Keratinocyte (primary cell): ENCODE results near the gene SPHK2. TPM values are rescaled to one million over a fixed set of nuclear protein-coding genes. Genes with fewer than 3 reads are reported as not detected.

Experiments used
- DNase-seq: peaks from one replicate; pipeline ENCODE4 v3.0.0-alpha.2; 2011; ENCODE audit warnings: low read depth, missing footprints, low spot score
- FAIRE-seq: peaks from 2 replicates; lab custom pipeline; 2011; peaks lifted over from hg19 to GRCh38; lab: Jason Lieb, UNC
- H2AFZ ChIP-seq: 2 replicates; pipeline ENCODE4 v1.6.0; 2012; ENCODE audit warnings: low read length, control low read depth, inconsistent platforms; ENCODE audit not compliant: control insufficient read depth
- H3K27ac ChIP-seq: 2 replicates; pipeline ENCODE4 v1.5.1; 2011; ENCODE audit warnings: low read length; ENCODE audit not compliant: control insufficient read depth, insufficient read depth
- H3K27me3 ChIP-seq: 3 replicates; pipeline ENCODE4 v1.6.0; 2011; ENCODE audit warnings: low read length; ENCODE audit not compliant: control insufficient read depth, insufficient read depth; ENCODE audit errors: extremely low read depth
- H3K36me3 ChIP-seq, 2 experiments: 2 replicates in 1 of 2; 3 replicates in 1 of 2; pipeline ENCODE4 v1.5.1; 2011; ENCODE audit warnings: low read length in 2 of 2, mild to moderate bottlenecking in 1 of 2; ENCODE audit not compliant: control insufficient read depth in 2 of 2, insufficient read depth in 2 of 2; ENCODE audit errors: extremely low read depth in 1 of 2
- H3K4me1 ChIP-seq: 3 replicates; pipeline ENCODE4 v1.5.1; 2011; ENCODE audit warnings: low read length; ENCODE audit not compliant: control insufficient read depth, insufficient read depth; ENCODE audit errors: extremely low read depth
- H3K4me2 ChIP-seq: 3 replicates; pipeline ENCODE4 v1.6.0; 2011; ENCODE audit warnings: low read depth, low read length; ENCODE audit not compliant: control insufficient read depth, insufficient read depth; ENCODE audit errors: extremely low read depth
- H3K4me3 ChIP-seq, 3 experiments: fragments of 200-600 bp in 1 of 3; sonication (generic) in 1 of 3; 2 replicates in 2 of 3; 3 replicates in 1 of 3; pipeline ENCODE4 v1.5.1; 2011 to 2016; ENCODE audit warnings: low read length in 3 of 3, mild to moderate bottlenecking in 3 of 3, control low read depth in 2 of 3, inconsistent platforms in 1 of 3, low read depth in 1 of 3, mixed read lengths in 1 of 3, mixed run types in 1 of 3, moderate library complexity in 1 of 3; ENCODE audit not compliant: control insufficient read depth in 2 of 3, insufficient read depth in 2 of 3; ENCODE audit errors: extremely low read depth in 1 of 3
- H3K79me2 ChIP-seq: 2 replicates; pipeline ENCODE4 v1.6.0; 2012; ENCODE audit warnings: low read length; ENCODE audit not compliant: control insufficient read depth, insufficient read depth
- H3K9ac ChIP-seq: 3 replicates; pipeline ENCODE4 v1.6.0; 2011; ENCODE audit warnings: low read length; ENCODE audit not compliant: control insufficient read depth, insufficient read depth; ENCODE audit errors: extremely low read depth
- H3K9me1 ChIP-seq: 3 replicates; pipeline ENCODE4 v1.6.0; 2011; ENCODE audit warnings: low read length; ENCODE audit not compliant: control insufficient read depth, insufficient read depth; ENCODE audit errors: extremely low read depth
- H3K9me3 ChIP-seq: 2 replicates; pipeline ENCODE4 v1.5.1; 2012; ENCODE audit warnings: low read depth, low read length; ENCODE audit not compliant: control insufficient read depth
- H4K20me1 ChIP-seq: 3 replicates; pipeline ENCODE4 v1.6.0; 2011; ENCODE audit warnings: low read length; ENCODE audit not compliant: control insufficient read depth, insufficient read depth; ENCODE audit errors: extremely low read depth
- CTCF ChIP-seq, 3 experiments: IDR thresholded peaks in 1 of 3; conservative IDR thresholded peaks in 1 of 3; optimal IDR thresholded peaks in 1 of 3; 2 replicates in 2 of 3; 3 replicates in 1 of 3; pipeline versions ENCODE3 to v1.5.1; 2011; ENCODE audit warnings: low read length in 3 of 3, mild to moderate bottlenecking in 3 of 3, moderate library complexity in 2 of 3, control low read depth in 1 of 3, inconsistent platforms in 1 of 3; ENCODE audit not compliant: insufficient read depth in 2 of 3; ENCODE audit errors: extremely low read depth in 1 of 3
- EZH2 ChIP-seq: IDR thresholded peaks from one replicate; pipeline ENCODE4 v1.6.1; 2012; ENCODE audit warnings: inconsistent platforms, mild to moderate bottlenecking, low read length, moderate library complexity
- dilution Hi-C: fragments of 300-500 bp; cut with MboI; formaldehyde crosslinking; loops from one replicate; pipeline ENCODE4 v1.7.0; 2020; ENCODE audit warnings: low sequenced_read_pairs; ENCODE audit not compliant: extremely low pct_ligation_motif_present
- polyA plus RNA-seq, 5 experiments: library from polyadenylated mRNA; depleted of rRNA in 3 of 5; stranded (reverse) in 3 of 5; stranded (forward) in 1 of 5; unstranded in 1 of 5; fragments of >200 nt; gene quantifications; 1 replicate in 1 of 5; 2 replicates in 3 of 5; 3 replicates in 1 of 5; pipeline versions ENCODE4 v1.2.1 to v1.2.3, GENCODE V29; 2011 to 2012; ENCODE audit warnings: missing spikeins in 2 of 5, low read depth in 1 of 5, low replicate concordance in 1 of 5

Gene SPHK2
- polyA plus RNA-seq, 1 donor (not counting 4 experiments of a cell fraction or from before 2014, with no cell fraction given) = 2.8 TPM

- H2AFZ ChIP-seq = no peak overlapping the region
- no peaks in the 10 kb centered on the region for H3K36me3 ChIP-seq
- H3K4me3 ChIP-seq = no peak overlapping the region
- no peaks in the 10 kb centered on the region for H3K79me2 ChIP-seq
- no peaks in the 10 kb centered on the region for H4K20me1 ChIP-seq
- H3K9me1 ChIP-seq = no peaks in the 10 kb centered on the region
- TF ChIP-seq CTCF (optimal IDR thresholded peaks at IDR 0.05 in 1 of 3, IDR thresholded peaks at IDR 0.05 in 1 of 3, conservative IDR thresholded peaks at IDR 0.05 in 1 of 3; ENCODE audit: extremely low read depth in 1 of 3, insufficient read depth in 2 of 3, low read length in 3 of 3) (no peak), EZH2 (no peak)
- no peak for FAIRE-seq
- no peak overlapping the region for H3K27ac ChIP-seq
- no peak for DNase-seq
- no peak overlapping the region for H3K4me2 ChIP-seq
- H3K27me3 ChIP-seq = peaks cover 5% of the 10 kb centered on the region
- peaks cover 20% of the 10 kb centered on the region for H3K4me1 ChIP-seq
- H3K9ac ChIP-seq = no peak overlapping the region
- no peaks in the 10 kb centered on the region for H3K9me3 ChIP-seq
- dilution Hi-C loops = no loop called here
Observed at GRCh38 chr19:48648134-48648533, 28.8 kb downstream of the SPHK2 start.

GRCh38 chr19:48650974-48651682 is 31.8 kb downstream of the SPHK2 start:
- H3K27ac ChIP-seq = no peak overlapping the region
- no peaks in the 10 kb centered on the region for H3K36me3 ChIP-seq
- H3K4me1 ChIP-seq = peaks cover 8% of the 10 kb centered on the region
- FAIRE-seq = no peak
- no peak overlapping the region for H3K4me2 ChIP-seq
- H3K4me3 ChIP-seq = no peak overlapping the region
- no peaks in the 10 kb centered on the region for H4K20me1 ChIP-seq
- H3K27me3 ChIP-seq = no peaks in the 10 kb centered on the region
- H3K79me2 ChIP-seq = no peaks in the 10 kb centered on the region
- dilution Hi-C loops = no loop called here
- H3K9me3 ChIP-seq = no peaks in the 10 kb centered on the region
- H2AFZ ChIP-seq = no peak overlapping the region
- H3K9me1 ChIP-seq = no peaks in the 10 kb centered on the region
- no peak for TF ChIP-seq EZH2
- TF ChIP-seq CTCF (optimal IDR thresholded peaks at IDR 0.05 in 1 of 3, IDR thresholded peaks at IDR 0.05 in 1 of 3, conservative IDR thresholded peaks at IDR 0.05 in 1 of 3; ENCODE audit: extremely low read depth in 1 of 3, insufficient read depth in 2 of 3, low read length in 3 of 3) = no peak
- no peak for DNase-seq
- no peak overlapping the region for H3K9ac ChIP-seq
